GM12801 (cell line): ENCODE measurements around the gene ADAMTS17.

Source experiments
- CTCF ChIP-seq: IDR thresholded peaks from one replicate; pipeline ENCODE4 v1.5.1; 2011; ENCODE audit warnings: control low read depth; ENCODE audit not compliant: insufficient read length; ENCODE audit errors: extremely low read depth

The ADAMTS17 gene

DNA sequence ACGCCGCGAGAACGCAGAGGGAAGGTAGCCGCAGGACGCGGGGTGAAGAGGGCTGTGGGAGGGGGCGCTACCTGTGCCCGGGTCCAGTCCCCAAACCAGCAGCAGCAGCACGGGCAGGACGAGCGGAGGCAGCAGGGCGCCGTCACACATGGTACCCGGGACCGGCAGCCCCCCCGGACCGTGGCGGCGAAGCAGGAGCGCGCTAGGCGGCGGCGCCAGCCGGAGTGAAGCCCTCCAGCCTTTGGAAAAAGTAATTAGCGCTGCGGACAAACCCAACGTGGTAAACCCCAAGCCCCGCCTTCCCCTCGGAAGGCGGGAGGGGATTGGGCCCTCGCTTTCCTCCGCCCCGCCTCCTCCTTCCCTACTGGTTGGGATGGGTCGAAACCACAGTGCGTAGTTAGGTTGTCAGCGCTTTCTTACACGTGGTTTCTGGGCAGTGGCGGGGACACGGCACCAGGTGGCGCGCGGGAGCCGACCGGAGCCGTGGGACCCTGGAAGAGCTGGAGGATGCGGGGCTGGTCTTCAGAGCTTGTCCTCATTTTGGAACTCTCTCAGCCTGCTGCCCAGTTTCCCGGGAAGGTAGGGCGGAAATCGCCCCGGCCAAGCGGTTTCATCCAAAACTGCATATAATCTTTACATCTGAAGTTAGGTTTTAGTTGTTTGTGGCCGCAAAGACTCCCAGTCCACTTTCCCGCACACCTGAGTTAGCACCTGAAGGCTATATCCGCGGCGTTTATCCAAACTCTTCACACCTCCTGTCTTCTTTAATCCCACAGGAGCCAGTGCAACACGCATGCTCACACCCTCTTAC is at the start of gene ADAMTS17:
TSS of gene ADAMTS17 (minus strand) at position 226 of the 811 bp plus-strand sequence. CDS start at position 150, 76 bp downstream.
- TF ChIP-seq CTCF = no peak

DNA sequence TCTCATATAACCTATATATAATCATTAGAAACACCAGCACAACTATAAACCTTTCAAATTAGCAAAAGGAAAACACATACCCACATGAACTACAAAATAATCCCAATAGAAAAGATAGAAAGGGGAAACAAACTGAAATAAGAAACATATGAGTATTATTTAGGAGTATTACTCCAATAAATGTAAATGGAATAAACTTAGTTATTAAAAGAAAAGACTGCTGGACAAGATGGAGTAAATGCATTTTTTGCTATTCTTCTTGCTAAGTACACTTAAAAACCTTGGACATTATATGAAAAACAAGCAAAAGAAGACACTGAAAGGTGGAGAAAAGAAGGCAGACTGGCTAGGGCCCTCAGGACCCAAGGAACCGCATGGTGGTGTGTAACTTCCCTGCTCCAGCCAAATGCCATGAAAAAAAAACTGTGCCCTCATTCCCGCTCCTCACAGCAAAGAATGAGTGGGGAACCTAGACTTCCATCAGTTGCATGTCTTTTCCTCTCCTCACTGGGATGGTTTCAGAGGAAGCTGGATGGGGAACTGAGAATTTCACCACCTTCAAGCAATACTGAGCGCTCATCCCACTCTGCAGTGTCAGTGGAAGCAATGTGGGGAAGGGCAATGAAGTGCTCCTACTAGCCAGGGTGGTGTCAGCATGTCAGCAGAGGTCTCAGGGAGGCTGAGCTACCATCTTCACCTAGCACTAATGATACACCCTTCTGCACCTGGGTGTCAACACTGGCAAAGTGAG is 43.7 kb upstream of the ADAMTS17 start:
- no peak for TF ChIP-seq CTCF

DNA sequence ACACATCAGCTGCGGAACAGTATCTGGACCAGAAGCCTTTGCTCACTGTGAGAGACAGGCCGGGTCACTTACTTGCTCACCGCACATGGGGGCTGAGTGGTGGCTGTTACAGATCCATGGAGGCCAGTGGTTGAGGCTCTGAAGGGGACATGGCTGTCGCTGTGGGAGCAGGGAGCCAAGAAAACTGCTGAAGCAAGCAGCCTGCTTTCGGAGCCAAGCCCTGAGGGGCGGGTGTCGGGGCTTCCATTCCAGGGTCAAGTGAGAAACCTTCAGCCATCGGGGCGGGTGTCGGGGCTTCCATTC is 42.3 kb upstream of the ADAMTS17 start:
- TF ChIP-seq CTCF = no peak

GRCh38 chr15:100383302-100384107 is 41.7 kb upstream of the ADAMTS17 start:
- no peak for TF ChIP-seq CTCF

DNA sequence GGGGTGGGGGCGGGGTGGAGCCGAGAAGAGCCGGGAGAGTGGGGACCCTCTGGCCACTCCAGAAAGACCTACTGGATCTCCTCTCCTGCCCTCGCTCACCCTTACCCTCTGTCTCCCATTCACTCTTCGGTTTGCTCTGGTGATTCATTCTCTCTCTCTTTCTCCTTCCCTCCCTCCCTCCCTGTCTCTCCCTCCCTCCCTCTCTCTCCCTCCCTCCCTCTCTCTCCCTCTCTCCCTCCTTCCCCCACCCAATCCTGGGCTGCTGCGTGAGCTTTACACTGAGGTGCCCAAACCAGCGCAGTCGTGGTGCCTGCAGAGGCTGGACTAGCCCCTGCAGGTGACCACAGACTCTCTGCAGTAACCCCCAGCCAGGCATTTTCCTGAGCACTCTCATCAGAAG is 32.2 kb upstream of the ADAMTS17 start:
- no peak for TF ChIP-seq CTCF

DNA sequence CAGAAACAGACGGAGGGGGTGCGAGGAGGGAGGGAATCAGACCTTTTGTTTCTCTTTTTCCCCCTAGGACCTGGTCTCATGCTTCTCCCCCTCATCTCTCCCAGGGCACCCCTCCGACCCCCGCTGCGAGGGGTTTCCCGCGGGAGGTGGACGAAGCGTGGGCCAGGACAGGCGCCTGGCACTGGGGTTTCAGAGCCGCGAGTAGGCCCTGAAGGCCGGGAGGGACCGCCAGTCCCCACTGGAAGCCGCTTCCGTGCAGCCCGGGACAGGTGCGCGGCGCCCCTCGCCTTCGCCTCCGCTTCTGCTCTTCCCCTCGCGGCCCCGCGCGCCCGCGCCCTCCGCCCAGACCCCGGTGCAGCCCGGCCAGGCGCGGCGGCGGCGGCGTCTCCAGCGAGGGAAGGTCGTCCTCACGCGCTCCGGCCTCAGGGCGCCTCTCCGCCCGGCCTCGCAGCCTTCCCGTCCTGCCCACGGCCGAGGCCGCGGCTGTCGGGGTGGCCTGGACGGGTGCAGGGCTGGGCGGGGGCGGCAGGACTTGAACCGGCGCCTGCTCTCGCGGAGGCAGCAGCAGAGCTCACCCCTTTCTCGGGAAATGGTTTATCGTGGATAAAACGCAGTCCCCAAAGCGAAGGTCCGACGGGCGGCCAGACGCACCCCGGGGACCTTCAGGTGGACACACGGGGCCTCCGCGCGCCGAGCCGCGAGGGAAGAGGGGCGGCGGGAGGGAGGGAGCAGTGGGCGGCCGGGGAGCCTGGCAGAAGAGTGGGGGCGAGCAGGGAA is 31.5 kb upstream of the ADAMTS17 start:
- no peak for TF ChIP-seq CTCF
